ENCODE results near the gene CENPF. TPM values are rescaled to one million over a fixed set of nuclear protein-coding genes. Genes with fewer than 3 reads are reported as not detected.

The CENPF gene
- total and polyA plus RNA-seq, 2 experiments from 2014 or later: 123 to 376 TPM

GRCh38 chr1:214660900-214661299, 57.9 kb downstream of the CENPF start (continued):
- TF ChIP-seq ZNF462 (CRISPR knock-in tag; IDR thresholded peaks at IDR 0.05): no peak

GRCh38 chr1:214662223-214662785, 59.3 kb downstream of the CENPF start:
- no peaks in the 10 kb centered on the region for H3K4me1 ChIP-seq (ENCODE audit: insufficient read depth)
- H3K36me3 Mint-ChIP-seq (ENCODE audit: low read depth): peaks cover 94% of the 10 kb centered on the region
- H3K4me3 ChIP-seq: no peak overlapping the region
- no peaks in the 10 kb centered on the region for H3K9me3 Mint-ChIP-seq
- H2AFZ ChIP-seq: no peak overlapping the region
- H3K27me3 Mint-ChIP-seq (ENCODE audit: insufficient read depth, low read depth, poor library complexity): no peaks in the 10 kb centered on the region
- peaks cover 9% of the 10 kb centered on the region; the same call in 1 of the 2 replicates for H3K79me2 ChIP-seq (replicated peaks; ENCODE audit: insufficient read depth)
- DNase-seq (ENCODE audit: low spot score) (no peak), ATAC-seq (no peak)
- no peaks in the 10 kb centered on the region for H3K9me2 ChIP-seq (ENCODE audit: insufficient read depth)
- peaks cover 32% of the 10 kb centered on the region for H4K20me1 ChIP-seq (replicated peaks; ENCODE audit: insufficient read depth)
- peaks cover 84% of the 10 kb centered on the region for H3K36me3 ChIP-seq (ENCODE audit: insufficient read depth)
- no peak overlapping the region for H3K4me2 ChIP-seq
- H3K4me1 Mint-ChIP-seq: no peaks in the 10 kb centered on the region
- H3K27ac Mint-ChIP-seq: no peak overlapping the region; the same call in 1 of the 2 replicates
- H3K27me3 ChIP-seq (ENCODE audit: insufficient read depth): no peaks in the 10 kb centered on the region
- no peak overlapping the region for H3K4me3 Mint-ChIP-seq
- 0 out of 2 replicates have a peak overlapping the region, but pooled peaks have one; percentile 33 for H3K27ac ChIP-seq (ENCODE audit: low read depth)
- no peaks in the 10 kb centered on the region; the same call in 1 of the 2 replicates for H3F3A ChIP-seq (replicated peaks; ENCODE audit: low read depth)
- no peak for TF ChIP-seq CTCF (conservative IDR thresholded peaks at IDR 0.05; ENCODE audit: low read depth in 2 of 2)
- no peak for TF ChIP-seq JUNB (IDR thresholded peaks at IDR 0.05; ENCODE audit: unreplicated experiment)
- TF ChIP-seq ETS1 (IDR thresholded peaks at IDR 0.05): no peak
- no peak for TF ChIP-seq EZH2 (IDR thresholded peaks at IDR 0.05; ENCODE audit: low read depth, unreplicated experiment)
- TF ChIP-seq REST (IDR thresholded peaks at IDR 0.05; ENCODE audit: unreplicated experiment): no peak
- no peak for TF ChIP-seq POLR2AphosphoS5 (IDR thresholded peaks at IDR 0.05; ENCODE audit: low read depth)
- no peak for TF ChIP-seq STAT1 (IDR thresholded peaks at IDR 0.05; ENCODE audit: unreplicated experiment)
- TF ChIP-seq CREB1 (CRISPR knock-in tag; IDR thresholded peaks at IDR 0.05; ENCODE audit: low read depth): no peak
- no peak for TF ChIP-seq NANOG (IDR thresholded peaks at IDR 0.05; ENCODE audit: borderline replicate concordance)
- TF ChIP-seq ZNF114 (CRISPR knock-in tag; IDR thresholded peaks at IDR 0.05): no peak
- TF ChIP-seq EZH2phosphoT487 (IDR thresholded peaks at IDR 0.05; ENCODE audit: unreplicated experiment): no peak
- TF ChIP-seq ZNF331 (CRISPR knock-in tag; IDR thresholded peaks at IDR 0.05; ENCODE audit: low read depth): no peak

Data from GM23338 (cell line).